ACHN (cell line): ENCODE data around the gene CD4.
A peak's percentile ranks its signal among the peaks of the same experiment; 100 is the strongest.

ENCODE experiments used
- DNase-seq: peaks from one replicate; pipeline ENCODE4 v3.0.0-alpha.2; 2015
- in situ Hi-C: cut with HindIII; loops from 2 replicates; pipeline ENCODE4 v1.10.0; 2017; ENCODE audit warnings: low sequenced_read_pairs, low pct_ligation_motif_present, low pct_unique_long_range_greater_than_20kb

CD4 gene

DNA sequence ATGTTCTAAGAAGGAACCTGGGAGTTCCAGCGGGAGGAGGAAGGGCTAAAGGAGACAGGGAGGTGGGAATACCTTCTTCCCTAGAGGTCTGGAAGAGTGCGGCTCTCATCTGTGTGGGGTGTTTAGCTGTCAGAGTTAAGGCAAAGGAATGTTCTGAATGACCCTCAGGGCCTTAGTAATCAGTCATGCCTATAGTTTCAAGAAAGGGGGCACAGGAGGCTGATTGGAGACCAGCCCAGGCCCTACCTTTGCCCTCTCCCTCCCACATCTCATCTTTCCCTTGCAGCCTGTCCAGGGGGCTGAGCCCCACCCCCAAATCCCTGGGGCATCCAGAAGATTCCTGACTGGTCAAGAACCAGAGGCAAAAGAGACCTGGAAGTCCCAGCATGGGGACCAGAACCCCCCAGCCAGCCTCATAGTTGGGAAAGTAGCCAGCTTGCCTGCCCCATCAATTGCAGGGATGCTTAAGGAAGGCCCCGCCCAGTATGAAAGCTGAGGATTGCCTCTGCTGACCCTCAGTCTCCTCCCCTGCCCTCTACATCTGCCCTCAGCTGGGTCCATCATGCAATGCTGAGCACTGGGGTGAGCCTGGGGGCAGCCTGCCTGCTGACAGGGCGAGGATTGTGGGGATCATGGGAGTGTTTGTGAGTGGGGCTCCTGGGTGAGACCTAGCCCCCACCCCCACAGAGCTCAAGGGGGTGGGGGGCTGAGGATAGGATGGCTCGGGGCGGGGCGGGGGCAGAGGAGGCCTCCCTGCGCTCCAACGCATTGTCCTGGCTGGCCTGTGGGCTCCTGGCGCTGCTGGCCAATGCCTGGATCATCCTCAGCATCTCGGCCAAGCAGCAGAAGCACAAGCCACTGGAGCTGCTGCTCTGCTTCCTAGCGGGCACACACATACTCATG lies 34.1 kb downstream of the CD4 start:
- DNase-seq = no peak
- in situ Hi-C loops = no loop called here

DNA sequence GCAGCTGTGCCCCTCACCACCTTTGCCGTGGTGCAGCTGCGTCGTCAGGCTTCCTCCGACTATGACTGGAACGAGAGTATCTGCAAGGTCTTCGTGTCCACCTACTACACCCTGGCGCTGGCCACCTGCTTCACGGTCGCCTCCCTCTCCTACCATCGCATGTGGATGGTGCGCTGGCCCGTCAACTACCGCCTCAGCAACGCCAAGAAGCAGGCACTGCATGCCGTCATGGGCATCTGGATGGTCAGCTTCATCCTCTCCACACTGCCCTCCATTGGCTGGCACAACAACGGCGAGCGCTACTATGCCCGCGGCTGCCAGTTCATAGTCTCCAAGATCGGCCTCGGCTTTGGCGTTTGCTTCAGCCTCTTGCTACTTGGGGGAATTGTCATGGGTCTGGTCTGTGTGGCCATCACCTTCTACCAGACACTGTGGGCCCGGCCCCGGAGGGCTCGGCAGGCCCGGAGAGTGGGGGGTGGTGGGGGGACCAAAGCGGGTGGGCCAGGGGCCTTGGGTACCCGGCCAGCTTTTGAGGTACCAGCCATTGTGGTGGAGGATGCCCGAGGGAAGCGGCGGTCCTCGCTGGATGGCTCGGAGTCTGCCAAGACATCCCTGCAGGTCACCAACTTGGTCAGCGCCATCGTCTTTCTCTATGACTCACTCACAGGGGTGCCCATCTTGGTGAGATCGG lies 34.9 kb downstream of the CD4 start:
- no peak for DNase-seq
- in situ Hi-C loops = no loop called here

DNA sequence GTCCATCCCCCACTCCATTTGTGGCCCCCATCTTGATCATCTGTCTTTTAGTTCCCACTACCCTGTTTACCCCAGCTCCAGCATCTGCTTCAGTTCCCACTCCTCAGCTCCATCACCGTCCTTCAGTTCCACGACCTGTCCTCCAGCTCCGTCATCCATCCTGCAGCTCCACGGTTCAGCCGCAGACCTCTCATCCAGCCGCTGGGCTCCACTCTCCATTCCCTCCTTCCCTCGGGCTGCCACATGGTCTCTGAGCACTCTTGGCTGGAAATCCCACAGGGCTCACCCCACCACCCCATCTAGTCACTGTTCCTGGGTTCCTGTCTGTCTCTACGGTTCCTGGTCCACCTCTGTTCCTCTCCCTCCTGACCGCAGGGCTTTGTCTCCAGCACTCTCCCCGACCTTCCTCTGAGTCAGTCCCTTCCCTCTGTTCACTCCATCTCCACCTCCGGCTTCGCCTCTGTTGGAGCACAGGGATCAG lies 35.6 kb downstream of the CD4 start:
- in situ Hi-C loops = no loop called here
- no peak for DNase-seq

DNA sequence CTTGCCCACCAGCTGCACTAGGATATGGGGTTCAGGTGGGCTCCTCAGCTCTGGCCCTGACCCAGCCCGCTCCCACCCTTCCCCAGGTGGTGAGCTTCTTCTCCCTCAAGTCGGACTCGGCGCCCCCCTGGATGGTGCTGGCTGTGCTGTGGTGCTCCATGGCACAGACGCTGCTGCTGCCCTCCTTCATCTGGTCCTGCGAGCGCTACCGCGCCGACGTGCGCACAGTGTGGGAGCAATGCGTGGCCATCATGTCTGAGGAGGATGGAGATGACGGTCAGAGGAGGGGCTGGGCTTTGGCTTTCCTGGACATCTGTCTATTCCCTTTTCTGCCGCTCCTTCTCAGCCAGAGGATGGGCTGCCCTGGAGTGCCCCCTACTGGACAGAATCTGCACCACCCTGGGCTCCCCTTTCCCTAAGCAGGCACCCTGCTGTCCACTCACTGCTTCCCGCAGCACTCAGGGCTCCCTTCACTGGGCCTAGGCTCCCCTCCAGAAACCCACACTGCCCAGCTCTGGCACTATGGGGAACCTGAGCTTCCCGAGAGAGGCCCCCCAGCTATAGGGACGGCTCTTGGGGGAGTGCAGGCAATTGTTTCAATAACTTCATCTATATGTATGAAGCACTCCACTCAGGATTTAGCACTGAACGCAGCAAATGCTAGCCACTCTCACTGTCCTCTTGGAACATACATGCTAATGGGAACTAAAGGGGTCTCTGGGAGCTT lies 36.2 kb downstream of the CD4 start:
- in situ Hi-C loops = no loop called here
- DNase-seq = peak; percentile 90

DNA sequence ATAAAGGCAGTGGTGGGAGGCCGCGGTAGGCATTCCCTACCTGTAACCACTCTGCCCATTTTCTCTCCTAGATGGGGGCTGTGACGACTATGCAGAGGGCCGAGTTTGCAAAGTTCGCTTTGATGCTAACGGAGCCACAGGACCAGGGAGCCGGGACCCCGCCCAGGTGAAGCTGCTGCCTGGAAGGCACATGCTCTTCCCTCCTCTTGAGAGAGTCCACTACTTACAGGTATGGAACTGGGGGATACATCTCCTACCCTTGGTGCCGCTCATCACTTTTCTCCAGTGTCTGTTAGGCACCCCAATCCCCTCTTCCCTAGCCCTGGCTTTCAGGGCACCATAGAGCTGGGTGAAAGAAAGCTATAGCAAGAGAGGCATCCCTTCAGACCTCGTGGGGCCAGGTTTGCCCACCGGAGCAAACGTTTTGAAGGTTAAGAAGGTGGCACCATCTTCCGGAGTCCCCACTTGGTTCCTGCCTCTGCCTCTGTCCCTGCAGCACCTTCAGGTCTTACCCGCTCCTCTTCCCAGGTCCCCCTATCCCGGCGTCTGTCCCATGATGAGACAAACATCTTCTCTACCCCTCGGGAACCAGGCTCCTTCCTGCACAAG lies 36.9 kb downstream of the CD4 start:
- no peak for DNase-seq
- in situ Hi-C loops = no loop called here

DNA sequence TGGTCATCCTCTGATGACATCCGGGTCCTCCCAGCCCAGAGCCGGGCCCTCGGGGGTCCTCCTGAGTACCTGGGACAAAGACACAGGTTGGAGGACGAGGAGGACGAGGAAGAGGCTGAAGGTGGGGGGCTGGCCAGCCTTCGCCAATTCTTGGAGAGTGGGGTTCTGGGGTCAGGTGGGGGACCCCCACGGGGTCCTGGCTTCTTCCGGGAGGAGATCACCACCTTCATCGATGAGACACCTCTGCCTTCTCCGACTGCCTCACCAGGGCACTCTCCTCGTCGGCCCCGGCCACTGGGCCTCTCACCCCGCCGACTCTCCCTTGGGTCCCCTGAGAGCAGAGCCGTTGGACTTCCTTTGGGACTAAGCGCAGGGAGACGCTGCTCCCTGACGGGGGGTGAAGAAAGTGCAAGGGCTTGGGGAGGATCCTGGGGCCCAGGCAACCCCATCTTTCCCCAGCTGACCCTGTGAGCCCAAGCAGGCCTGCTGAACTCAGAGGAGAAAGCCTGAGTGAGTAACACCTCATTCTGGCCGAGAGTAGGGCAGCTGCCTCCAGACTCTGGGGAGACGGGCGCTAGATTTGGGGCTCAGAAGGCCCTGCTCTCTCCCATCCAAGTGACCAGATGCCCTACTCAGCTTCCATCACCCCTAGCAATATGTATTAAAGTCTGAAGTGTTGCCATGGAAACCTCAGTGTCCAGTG lies 37.6 kb downstream of the CD4 start:
- in situ Hi-C loops = no loop called here
- DNase-seq = no peak

DNA sequence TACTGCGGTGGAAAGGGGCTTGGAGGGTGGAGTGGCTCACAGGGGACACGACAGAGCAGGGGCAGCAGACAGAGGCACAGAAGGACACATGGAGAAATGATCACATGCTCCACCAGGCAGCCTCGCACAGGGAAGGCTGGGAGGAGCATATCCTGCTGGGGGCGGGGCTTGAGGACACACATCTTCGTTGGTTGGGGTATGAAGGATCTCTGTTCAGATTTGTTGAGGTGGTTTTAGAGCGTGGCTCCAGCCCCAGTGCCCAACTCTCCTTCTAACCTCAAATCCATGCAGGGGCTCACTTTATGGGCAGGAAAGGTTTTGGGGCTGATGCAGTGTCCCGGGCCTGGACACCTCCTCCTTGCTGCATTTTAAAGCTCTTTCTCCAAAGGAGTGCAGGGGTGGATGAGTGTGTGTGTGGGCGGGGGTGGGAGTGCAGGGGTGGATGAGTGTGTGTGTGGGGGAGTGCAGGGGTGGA lies 38.1 kb downstream of the CD4 start:
- in situ Hi-C loops = no loop called here
- peak; percentile 89 for DNase-seq

DNA sequence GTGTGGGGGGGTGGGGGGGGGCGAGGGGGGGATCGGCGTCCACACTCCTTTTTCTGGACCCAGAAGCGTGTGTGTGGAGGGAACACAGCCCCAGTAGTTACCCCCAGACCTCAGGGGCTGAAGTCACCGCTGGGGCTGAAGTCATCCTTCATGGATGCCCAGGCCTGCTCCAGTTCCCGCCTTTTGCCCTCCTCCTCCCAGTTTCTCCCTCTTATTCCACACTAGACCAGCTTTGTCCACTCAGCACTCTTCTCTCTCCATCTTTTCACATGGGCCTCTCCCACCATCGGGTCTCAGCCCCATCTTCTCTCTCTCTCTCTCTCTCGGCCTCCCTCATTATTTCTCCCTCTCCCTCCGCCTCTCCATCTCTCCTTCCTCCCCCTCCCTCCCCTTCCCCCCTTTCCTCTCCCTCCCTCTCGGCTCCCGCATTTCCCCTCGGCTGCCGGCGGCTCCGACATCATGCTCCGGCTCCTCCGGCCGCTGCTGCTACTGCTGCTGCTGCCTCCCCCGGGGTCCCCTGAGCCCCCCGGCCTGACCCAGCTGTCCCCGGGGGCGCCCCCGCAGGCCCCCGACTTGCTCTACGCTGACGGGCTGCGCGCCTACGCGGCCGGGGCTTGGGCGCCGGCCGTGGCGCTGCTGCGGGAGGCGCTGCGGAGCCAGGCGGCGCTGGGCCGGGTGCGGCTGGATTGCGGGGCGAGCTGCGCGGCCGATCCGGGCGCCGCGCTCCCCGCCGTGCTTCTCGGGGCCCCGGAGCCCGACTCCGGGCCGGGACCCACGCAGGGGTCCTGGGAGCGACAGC lies 38.9 kb downstream of the CD4 start, which contains the start of gene P3H3:
Gene P3H3, plus strand, starts transcription at position 426 of the 799 bp plus-strand sequence. Its CDS starts 34 bp downstream, at position 460.
- in situ Hi-C loops = no loop called here
- peak; percentile 69 for DNase-seq

DNA sequence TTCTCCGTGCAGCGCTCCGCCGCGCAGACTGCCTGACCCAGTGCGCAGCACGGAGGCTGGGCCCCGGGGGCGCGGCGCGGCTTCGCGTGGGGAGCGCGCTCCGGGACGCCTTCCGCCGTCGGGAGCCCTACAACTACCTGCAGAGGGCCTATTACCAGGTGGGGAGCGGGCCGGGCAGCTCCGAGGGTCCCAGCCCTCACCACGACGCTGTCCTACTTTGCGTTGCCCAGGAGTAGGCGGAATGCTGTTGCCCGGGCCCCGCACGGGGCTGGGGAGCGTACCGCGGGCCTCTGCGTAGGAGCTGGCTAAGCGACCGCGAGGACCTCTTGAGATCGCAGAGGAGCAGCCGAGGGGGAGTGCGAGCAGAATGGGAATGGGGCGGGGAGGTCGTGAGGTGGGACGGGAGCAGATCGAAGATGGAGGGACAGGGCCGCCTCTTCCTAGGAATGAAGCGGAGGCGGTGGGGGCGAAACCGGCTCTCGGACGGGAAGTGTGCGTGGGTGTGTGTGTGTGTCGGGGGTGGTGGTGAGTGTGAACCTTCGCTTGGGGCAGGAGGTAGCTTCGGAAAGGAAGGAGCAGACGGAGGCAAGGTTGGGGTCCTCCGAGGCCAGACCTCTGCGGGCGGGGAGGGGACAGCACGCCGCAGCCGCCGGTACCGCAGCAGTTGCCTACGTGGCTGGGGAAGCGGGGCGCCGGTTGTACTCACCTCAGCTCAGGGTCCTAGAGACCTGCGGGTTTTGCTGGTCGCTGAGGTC lies 39.6 kb downstream of the CD4 start:
- DNase-seq = peak; percentile 63
- in situ Hi-C loops = no loop called here

DNA sequence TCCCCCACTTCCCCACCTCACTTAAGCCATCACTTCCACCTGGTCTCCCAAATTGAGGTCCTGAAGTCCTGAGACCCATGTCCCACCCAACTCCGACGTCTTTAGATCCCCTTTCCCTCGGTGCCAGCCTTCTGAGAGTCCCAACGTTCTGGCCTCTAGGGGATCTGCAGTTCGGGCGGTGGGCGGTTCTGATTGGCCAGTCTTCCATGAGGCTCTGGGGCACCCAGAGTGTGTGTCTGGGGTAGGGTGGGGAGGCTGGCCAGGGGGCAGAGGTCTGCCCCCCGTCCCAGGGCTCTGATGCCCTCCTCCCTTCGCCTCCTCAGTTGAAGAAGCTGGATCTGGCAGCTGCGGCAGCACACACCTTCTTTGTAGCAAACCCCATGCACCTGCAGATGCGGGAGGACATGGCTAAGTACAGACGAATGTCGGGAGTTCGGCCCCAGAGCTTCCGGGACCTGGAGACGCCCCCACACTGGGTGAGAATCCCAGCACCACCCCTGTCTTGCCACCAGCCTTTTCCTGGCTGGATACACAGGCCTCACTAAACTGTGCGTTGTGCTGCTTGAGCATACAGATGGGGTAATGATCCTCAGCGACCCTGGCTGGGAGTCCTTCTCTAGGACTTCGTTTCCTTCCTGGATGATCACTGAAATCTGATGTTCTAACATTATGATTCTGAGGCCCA lies 40.4 kb downstream of the CD4 start:
- in situ Hi-C loops = no loop called here
- DNase-seq = peak; percentile 66

DNA sequence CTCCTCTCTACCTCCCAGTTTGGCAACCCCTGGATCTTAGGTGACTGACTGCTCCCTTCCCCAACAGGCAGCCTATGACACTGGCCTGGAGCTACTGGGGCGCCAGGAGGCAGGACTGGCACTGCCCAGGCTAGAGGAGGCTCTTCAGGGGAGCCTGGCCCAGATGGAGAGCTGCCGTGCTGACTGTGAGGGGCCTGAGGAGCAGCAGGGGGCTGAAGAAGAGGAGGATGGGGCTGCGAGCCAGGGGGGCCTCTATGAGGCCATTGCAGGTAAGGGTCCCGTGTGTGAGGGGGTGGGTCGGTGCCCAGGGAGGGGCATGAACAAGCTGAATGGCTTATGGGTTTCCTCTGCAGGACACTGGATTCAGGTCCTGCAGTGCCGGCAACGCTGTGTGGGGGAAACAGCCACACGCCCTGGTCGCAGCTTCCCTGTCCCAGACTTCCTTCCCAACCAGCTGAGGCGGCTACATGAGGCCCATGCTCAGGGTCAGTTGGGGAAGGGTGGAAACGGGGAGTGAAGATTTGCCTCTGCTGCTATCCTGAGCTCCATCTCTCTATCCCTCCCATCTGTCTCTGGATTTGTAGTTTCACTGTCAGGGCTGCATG lies 41.1 kb downstream of the CD4 start:
- no peak for DNase-seq
- in situ Hi-C loops = no loop called here

DNA sequence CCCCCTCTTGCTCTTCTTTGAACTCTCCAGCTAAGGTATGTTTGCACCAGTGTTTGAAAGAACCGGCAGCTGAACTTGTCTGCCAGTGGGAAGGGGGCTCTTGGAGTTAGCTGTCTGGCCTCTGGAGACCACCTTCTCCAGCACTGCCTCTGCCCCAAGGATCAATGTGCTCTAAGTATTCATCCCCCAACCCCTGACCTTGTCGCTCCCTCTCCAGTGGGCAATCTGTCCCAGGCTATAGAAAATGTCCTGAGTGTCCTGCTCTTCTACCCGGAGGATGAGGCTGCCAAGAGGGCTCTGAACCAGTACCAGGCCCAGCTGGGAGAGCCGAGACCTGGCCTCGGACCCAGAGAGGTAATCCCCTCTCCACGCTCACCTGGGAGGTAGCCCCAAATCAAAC lies 41.7 kb downstream of the CD4 start:
- in situ Hi-C loops = no loop called here
- DNase-seq = no peak

DNA sequence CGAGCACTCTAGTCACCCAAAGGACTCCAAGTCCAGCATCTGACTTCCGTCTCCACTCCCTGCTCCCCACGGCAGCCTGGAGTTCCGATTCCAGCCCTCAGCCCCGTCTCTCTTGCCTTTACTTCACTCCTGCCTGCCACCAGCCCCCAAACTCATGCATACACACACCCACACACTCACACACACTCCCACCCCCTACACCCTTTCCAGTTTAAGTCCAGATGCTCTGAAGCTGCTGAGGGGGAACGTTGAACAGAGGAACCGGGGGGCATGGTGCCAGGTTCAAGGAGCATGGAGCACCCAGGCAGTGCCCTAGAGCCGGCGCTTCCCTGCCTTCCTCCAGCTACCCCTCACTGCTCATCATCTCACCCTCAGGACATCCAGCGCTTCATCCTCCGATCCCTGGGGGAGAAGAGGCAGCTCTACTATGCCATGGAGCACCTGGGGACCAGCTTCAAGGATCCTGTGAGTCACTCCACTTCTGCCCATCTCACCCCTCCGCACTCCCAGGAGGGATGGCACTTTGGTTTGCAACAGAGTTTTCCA lies 42.2 kb downstream of the CD4 start:
- in situ Hi-C loops = no loop called here
- no peak for DNase-seq

DNA sequence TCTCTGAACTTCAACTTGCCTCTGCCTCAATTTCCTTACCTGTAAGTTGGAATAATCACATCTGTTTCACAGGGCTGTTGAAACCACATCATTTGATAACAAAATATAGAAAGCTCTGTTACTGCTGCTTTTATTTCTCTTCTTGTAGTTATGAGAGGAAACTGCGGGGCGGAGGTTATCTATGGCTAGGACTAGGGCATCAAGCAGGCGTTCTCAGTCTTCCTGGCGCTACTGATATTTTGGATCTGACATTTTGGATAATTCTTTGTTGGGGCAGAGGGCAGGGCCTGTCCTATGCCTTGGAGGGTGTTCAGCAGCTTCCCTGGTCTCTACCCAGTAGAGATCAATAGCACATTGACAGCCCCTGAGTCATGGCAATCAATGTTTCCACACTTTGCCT lies 42.8 kb downstream of the CD4 start:
- no peak for DNase-seq
- in situ Hi-C loops = no loop called here

DNA sequence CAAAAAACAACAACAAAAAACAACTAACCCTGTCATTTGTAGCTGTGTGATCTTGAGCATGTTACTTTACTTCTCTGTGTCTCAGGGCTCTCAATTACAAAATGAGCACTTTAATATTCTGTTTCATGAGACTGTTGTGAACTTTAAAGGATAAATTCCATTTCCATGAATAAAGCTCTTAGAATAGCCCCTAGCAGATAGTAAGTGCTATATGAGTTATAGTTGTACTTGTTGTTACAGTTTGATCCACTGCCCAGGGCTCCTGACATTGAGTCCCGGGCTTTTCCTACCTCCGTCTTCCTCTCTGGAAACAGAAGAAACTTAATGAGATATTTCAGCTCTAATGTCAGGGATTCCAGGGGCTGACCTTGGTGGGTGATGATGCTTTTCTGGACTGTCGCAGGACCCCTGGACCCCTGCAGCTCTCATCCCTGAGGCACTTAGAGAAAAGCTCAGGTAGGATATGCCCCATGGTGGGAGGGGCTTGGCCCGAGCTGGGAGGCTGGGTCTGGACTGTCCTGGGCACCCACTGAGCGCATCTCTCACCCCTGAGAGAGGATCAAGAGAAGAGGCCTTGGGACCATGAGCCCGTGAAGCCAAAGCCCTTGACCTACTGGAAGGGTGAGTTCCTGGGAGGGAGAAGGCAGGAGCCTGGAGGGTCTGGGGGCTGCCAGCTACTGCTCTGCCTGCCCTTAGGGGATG lies 44.0 kb downstream of the CD4 start:
- DNase-seq = no peak
- in situ Hi-C loops = no loop called here
